Upper lobe of left lung (tissue), 6 donors: Measurements from ENCODE around the gene TOPAZ1. TPM values are rescaled to one million over a fixed set of nuclear protein-coding genes. Genes with fewer than 3 reads are reported as not detected.
A peak's percentile ranks its signal among the peaks of the same experiment; 100 is the strongest.

Experiments used
- ATAC-seq, 2 donors: fragments of 200-7000 bp; cut with Tn5 transposase; one replicate each; pipeline ENCODE4 v1.9.1; 2022; ENCODE audit warnings: mild to moderate bottlenecking in 2 of 2, moderate library complexity in 2 of 2; ENCODE audit not compliant: low FRiP score in 2 of 2
- DNase-seq, 2 donors: peaks; one replicate each; pipeline ENCODE4 v3.0.0-alpha.2; 2019 to 2020
- H3K27ac ChIP-seq, 4 donors: fragments of 200-600 bp; sonication (generic); one replicate each; pipeline ENCODE4 v1.5.1; 2016 to 2019
- H3K27me3 ChIP-seq, 4 donors: fragments of 200-600 bp; sonication (generic); one replicate each; pipeline ENCODE4 v1.5.1; 2017 to 2019
- H3K36me3 ChIP-seq, 4 donors: fragments of 200-600 bp; sonication (generic); one replicate each; pipeline ENCODE4 v1.5.1; 2016 to 2019
- H3K4me1 ChIP-seq, 4 donors: fragments of 200-600 bp; sonication (generic); one replicate each; pipeline ENCODE4 v1.5.1; 2018 to 2019
- H3K4me3 ChIP-seq, 4 donors: fragments of 200-600 bp; sonication (generic); one replicate each; pipeline ENCODE4 v1.5.1; 2017 to 2019; ENCODE audit warnings: mild to moderate bottlenecking in 2 of 4, moderate library complexity in 1 of 4
- H3K9me3 ChIP-seq, 4 donors: fragments of 200-600 bp; sonication (generic); one replicate each; pipeline ENCODE4 v1.5.1; 2018 to 2019
- EP300 ChIP-seq, 4 donors: sonication (generic); formaldehyde crosslinking; IDR thresholded peaks; one replicate each; pipeline ENCODE4 v1.5.1; 2017; ENCODE audit warnings: antibody characterized with exemption in 4 of 4, control low read depth in 2 of 4
- POLR2A ChIP-seq, 4 donors: fragments of 450-650 bp; IDR thresholded peaks; one replicate each; pipeline ENCODE4 v1.5.1; 2016 to 2017; ENCODE audit warnings: antibody characterized with exemption in 4 of 4, mild to moderate bottlenecking in 2 of 4
- POLR2AphosphoS5 ChIP-seq, 2 donors: sonication (generic); formaldehyde crosslinking; IDR thresholded peaks; one replicate each; pipeline ENCODE4 v1.5.1; 2017; ENCODE audit warnings: antibody characterized with exemption in 2 of 2
- WGBS, 2 donors: methylation state at CpG; one replicate each; pipeline ENCODE4 v1.1.5; 2017 to 2018; 5-methylcytosine and 5-hydroxymethylcytosine counted together
- total RNA-seq, 6 donors: library from RNA; depleted of rRNA in 4 of 6; stranded (reverse); fragments of >200 nt in 4 of 6; gene quantifications; one replicate each; pipeline versions ENCODE4 v1.1.0 to v1.2.1, GENCODE V29; 2016 to 2021
- TF ChIP-seq, protein P1 (sequence below), 6 experiments: fragments of 450-650 bp in 4 of 6; fragments of 200-600 bp in 2 of 6; sonication (generic) in 2 of 6; IDR thresholded peaks; one replicate each; pipeline ENCODE4 v1.5.1; 2016 to 2019; ENCODE audit warnings: antibody characterized with exemption in 6 of 6
- donor health status: DM: no; HTN: no; CAD: no; lungs with moderate emphysema.
- donor health status: DM: no; HTN: yes; CAD: no; lungs with severe emphysema.

The TOPAZ1 gene
- total RNA-seq, 6 donors from 2014 or later = not detected

DNA sequence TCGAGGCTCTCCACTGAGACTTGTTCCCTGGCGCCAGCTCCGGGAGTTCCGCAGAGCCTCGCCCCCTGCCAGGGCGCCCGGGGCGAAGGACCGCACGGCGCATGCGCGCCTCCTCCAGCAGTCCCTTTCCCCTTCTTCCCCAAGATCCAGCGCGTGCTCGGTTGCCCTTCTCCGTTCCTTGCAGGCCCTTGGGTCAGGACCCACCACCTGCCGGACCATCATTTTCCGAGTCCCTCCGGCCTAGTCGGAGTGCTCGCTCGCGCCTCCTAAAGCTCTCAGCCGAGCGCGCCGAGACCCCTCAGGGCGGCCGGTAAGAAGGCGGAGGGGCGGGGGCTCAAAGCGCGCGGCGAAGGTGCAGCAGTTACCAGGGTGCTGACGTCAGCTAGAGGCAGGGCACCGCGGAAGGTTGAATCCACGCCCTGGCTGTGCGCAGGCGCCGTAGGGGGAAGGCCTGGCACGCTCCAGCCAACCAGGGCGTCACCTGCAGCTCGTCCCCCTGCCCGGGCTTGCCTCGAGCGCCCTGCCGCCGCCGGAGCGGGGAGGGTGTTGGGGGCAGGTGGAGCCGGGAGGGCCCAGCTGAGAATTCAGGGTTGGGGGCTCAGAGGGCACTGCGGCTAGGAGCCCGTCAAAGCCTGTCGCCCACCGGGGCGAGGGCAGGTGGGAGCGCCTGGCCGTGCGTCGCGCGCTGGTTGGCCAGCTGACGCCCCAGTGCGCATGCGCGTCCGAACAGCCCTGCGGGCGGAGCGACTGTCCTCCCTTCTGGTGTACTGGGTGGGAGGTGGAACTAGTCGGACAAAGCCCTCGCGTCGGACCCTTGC, 96.5 kb downstream of the TOPAZ1 start, which contains the start of gene TCAIM:
TSS of gene TCAIM (plus strand) at position 757 of the 818 bp plus-strand sequence. CDS start 16,017 bp downstream, outside the sequence.
- Histone ChIP-seq H3K4me1 (peaks cover 25 to 43% (median 27%) of the 10 kb centered on the region in 4 donors), H3K27me3 (no peaks in the 10 kb centered on the region), H3K36me3 (no peaks in the 10 kb centered on the region), H3K4me3 (peak within 1 kb of the TSS; percentile 46 to 75 (median 70)), H3K9me3 (no peaks in the 10 kb centered on the region), H3K27ac (peak within 1 kb of the TSS; percentile 95 to 99 (median 97))
- TF ChIP-seq, protein P1, sequence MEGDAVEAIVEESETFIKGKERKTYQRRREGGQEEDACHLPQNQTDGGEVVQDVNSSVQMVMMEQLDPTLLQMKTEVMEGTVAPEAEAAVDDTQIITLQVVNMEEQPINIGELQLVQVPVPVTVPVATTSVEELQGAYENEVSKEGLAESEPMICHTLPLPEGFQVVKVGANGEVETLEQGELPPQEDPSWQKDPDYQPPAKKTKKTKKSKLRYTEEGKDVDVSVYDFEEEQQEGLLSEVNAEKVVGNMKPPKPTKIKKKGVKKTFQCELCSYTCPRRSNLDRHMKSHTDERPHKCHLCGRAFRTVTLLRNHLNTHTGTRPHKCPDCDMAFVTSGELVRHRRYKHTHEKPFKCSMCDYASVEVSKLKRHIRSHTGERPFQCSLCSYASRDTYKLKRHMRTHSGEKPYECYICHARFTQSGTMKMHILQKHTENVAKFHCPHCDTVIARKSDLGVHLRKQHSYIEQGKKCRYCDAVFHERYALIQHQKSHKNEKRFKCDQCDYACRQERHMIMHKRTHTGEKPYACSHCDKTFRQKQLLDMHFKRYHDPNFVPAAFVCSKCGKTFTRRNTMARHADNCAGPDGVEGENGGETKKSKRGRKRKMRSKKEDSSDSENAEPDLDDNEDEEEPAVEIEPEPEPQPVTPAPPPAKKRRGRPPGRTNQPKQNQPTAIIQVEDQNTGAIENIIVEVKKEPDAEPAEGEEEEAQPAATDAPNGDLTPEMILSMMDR (IDR thresholded peaks at IDR 0.05) = peak in 2 of 6 experiments; percentile 11 to 29
- peak in 3 of 4 donors; percentile 75 to 94 (median 90) for TF ChIP-seq POLR2A (IDR thresholded peaks at IDR 0.05)
- TF ChIP-seq EP300 (IDR thresholded peaks at IDR 0.05) = peak in 1 of 4 donors; percentile 4
- TF ChIP-seq POLR2AphosphoS5 (IDR thresholded peaks at IDR 0.05) = peak; percentile 93 to 97
- ATAC-seq (peak; percentile 98 to 99), DNase-seq (peak; percentile 99)
- WGBS, 2 donors = 1 to 2% methylated on average over 30 to 74 of the region's 77 CpGs

DNA sequence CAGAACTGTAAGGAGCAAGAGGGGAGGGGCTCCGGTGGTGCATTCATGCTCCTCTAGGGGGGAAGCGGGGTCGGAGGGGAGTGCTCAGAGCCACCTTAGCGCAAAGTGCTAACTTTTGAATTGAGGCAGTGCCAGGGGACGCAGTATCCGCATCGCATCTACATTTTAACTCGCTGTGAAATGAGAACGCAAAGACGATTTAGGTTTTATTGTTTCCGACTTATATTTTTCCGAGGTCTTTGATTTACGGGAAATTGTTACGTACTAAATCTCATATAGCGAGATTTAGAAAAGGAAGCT, 97.1 kb downstream of the TOPAZ1 start:
- 0 to 1% methylated on average over 13 to 15 of the region's 15 CpGs for WGBS, 2 donors
- Histone ChIP-seq H3K4me1 (peaks cover 25 to 43% (median 27%) of the 10 kb centered on the region in 4 donors), H3K27ac (peak overlapping the region; percentile 95 to 99 (median 97)), H3K4me3 (peak overlapping the region; percentile 46 to 75 (median 70)), H3K27me3 (no peaks in the 10 kb centered on the region), H3K36me3 (no peaks in the 10 kb centered on the region), H3K9me3 (no peaks in the 10 kb centered on the region)
- ATAC-seq (no peak), DNase-seq (no peak)
- TF ChIP-seq, protein P1 (IDR thresholded peaks at IDR 0.05) = no peak
- TF ChIP-seq EP300 (IDR thresholded peaks at IDR 0.05) (no peak), POLR2A (IDR thresholded peaks at IDR 0.05) (peak in 2 of 4 donors; percentile 28 to 71)

DNA sequence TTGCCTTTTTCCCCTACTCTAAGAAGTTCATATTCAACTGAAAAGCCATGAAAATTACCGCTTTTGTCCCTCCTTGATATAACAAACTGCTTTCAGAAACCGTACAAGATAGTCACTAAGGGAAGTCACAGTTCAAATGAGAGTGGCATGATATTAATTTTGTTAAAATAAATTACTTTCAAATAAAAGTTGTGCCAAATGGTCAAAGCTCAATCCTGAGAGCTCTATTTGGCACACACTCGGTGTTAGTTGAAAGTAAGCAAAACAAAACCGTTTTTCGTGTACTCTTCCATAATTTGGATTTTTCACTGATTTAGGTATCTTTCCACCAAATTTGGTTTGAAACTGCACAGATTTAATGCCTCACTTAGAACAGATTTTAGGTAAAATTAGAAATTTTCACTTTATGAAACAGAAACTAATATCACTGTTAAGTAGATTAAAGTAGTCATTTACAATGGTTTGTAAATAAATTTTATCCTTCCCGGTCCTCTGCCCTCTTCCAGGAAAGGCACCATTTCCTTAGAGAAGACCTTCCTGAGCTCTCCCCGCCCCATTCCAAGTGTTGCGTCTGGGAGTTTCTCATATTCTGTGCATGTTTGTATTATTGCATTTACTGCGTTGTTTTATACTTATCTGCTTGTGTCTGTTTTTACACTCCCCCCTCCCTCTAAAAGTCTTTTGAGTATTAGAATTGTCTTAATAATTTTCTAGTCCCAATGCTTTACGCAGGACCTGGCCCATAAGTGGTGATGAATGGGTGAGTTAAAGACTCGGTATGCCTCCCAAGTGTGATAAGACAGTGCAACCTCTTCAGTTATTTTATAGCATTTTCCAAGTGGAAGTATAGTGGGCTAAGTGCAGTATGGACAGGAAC, 97.7 kb downstream of the TOPAZ1 start:
- ATAC-seq (no peak), DNase-seq (no peak)
- 16 to 23% methylated on average over 11 of the region's 11 CpGs for WGBS, 2 donors
- peak overlapping the region; percentile 95 to 99 (median 97) for H3K27ac ChIP-seq
- peaks cover 25 to 43% (median 27%) of the 10 kb centered on the region in 4 donors for H3K4me1 ChIP-seq
- H3K4me3 ChIP-seq = peak overlapping the region; percentile 46 to 75 (median 70)
- H3K36me3 ChIP-seq = no peaks in the 10 kb centered on the region
- H3K27me3 ChIP-seq = no peaks in the 10 kb centered on the region
- TF ChIP-seq, protein P1 (IDR thresholded peaks at IDR 0.05) = no peak
- TF ChIP-seq POLR2A (IDR thresholded peaks at IDR 0.05) (no peak), EP300 (IDR thresholded peaks at IDR 0.05) (no peak), POLR2AphosphoS5 (IDR thresholded peaks at IDR 0.05) (no peak)
- no peaks in the 10 kb centered on the region for H3K9me3 ChIP-seq

DNA sequence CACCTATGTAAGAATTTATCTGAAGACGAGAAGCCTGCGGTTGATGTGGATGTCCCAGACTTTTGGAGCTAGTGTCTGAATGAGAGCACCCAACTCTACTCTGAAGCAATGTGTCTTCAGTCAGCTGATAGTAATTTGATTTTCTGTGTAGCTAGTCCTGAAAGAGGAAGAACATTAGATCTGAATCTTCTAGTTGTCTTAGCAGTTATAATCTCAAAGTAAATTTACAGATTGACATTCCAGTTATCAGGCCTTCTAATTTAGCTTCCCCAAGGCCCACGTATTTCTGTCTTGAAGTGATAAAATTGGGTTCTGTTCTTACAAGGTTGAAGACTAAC, 98.3 kb downstream of the TOPAZ1 start:
- no peaks in the 10 kb centered on the region for H3K36me3 ChIP-seq
- 55 to 74% methylated on average over 3 of the region's 3 CpGs for WGBS, 2 donors
- peak overlapping the region in 3 of 4 donors; percentile 95 to 99 (median 95) for H3K27ac ChIP-seq
- TF ChIP-seq POLR2AphosphoS5 (IDR thresholded peaks at IDR 0.05) (no peak), POLR2A (IDR thresholded peaks at IDR 0.05) (no peak), EP300 (IDR thresholded peaks at IDR 0.05) (no peak)
- TF ChIP-seq, protein P1 (IDR thresholded peaks at IDR 0.05) = no peak
- no peaks in the 10 kb centered on the region for H3K27me3 ChIP-seq
- DNase-seq (no peak), ATAC-seq (no peak)
- H3K4me3 ChIP-seq = peak overlapping the region in 3 of 4 donors; percentile 67 to 75 (median 73)
- H3K9me3 ChIP-seq = no peaks in the 10 kb centered on the region
- peaks cover 25 to 43% (median 27%) of the 10 kb centered on the region in 4 donors for H3K4me1 ChIP-seq
